HG03095 (cell line): ENCODE data around the gene HOXA9.
A peak's percentile ranks its signal among the peaks of the same experiment; 100 is the strongest.

ENCODE experiments used
- ATAC-seq: cut with Tn5 transposase; IDR thresholded peaks from one replicate; pipeline ENCODE4 v1.9.1; 2021; ENCODE audit warnings: moderate library complexity; ENCODE audit not compliant: unreplicated experiment

The HOXA9 gene

GRCh38 chr7:27166531-27167505 is 1.5 kb upstream of the HOXA9 start:
- no peak for ATAC-seq

- no peak for ATAC-seq
These were observed 726 bp upstream of the HOXA9 start for GRCh38 chr7:27165996-27166530.

- ATAC-seq = no peak
These were observed 809 bp downstream of the HOXA9 start for GRCh38 chr7:27164367-27165088.

- ATAC-seq = no peak
These were observed 1.3 kb downstream of the HOXA9 start for GRCh38 chr7:27164045-27164366.

GRCh38 chr7:27163288-27164044 is 1.9 kb downstream of the HOXA9 start:
- no peak for ATAC-seq

- ATAC-seq = no peak
These were observed 2.6 kb downstream of the HOXA9 start for GRCh38 chr7:27162561-27163287.

GRCh38 chr7:27161721-27162560 is 3.4 kb downstream of the HOXA9 start:
- ATAC-seq = no peak

- no peak for ATAC-seq
These were observed 4.1 kb downstream of the HOXA9 start for GRCh38 chr7:27161214-27161720.

- ATAC-seq = peak; percentile 55
These were observed 4.7 kb downstream of the HOXA9 start for GRCh38 chr7:27160546-27161213.

GRCh38 chr7:27160145-27160545 is 5.2 kb downstream of the HOXA9 start:
- no peak for ATAC-seq

GRCh38 chr7:27159266-27160144 is 5.8 kb downstream of the HOXA9 start:
- ATAC-seq = no peak

GRCh38 chr7:27158436-27159265 is 6.7 kb downstream of the HOXA9 start:
- ATAC-seq = no peak

- ATAC-seq = no peak
These were observed 7.5 kb downstream of the HOXA9 start for GRCh38 chr7:27157702-27158431.

- no peak for ATAC-seq
These were observed 8.2 kb downstream of the HOXA9 start for GRCh38 chr7:27156916-27157701.

- no peak for ATAC-seq
These were observed 8.8 kb downstream of the HOXA9 start, which contains the start of gene HOXA7 for GRCh38 chr7:27156508-27156898. TSS of gene HOXA7 (minus strand) at chr7:27156675. CDS start at chr7:27156545, 130 bp downstream.
